ENCODE measurements around the gene PSMD8.

PSMD8 gene

GRCh38 chr19:38367041-38367440 lies 7.3 kb upstream of the PSMD8 start:
- no peak for TF ChIP-seq CTCF (IDR thresholded peaks at IDR 0.05; ENCODE audit: unreplicated experiment in 3 of 3)
- Mint-ChIP-seq H3K9me3 (no peaks in the 10 kb centered on the region), H3K4me1 (no peaks in the 10 kb centered on the region), H3K4me3 (no peak overlapping the region), H3K36me3 (ENCODE audit: low read depth) (no peaks in the 10 kb centered on the region), H3K27ac (no peak overlapping the region), H3K27me3 (ENCODE audit: low read depth) (peaks cover 24% of the 10 kb centered on the region)

GRCh38 chr19:38369584-38369983 lies 4.8 kb upstream of the PSMD8 start:
- Mint-ChIP-seq H3K9me3 (no peaks in the 10 kb centered on the region), H3K27ac (no peak overlapping the region), H3K4me3 (peak overlapping the region in 1 of 3 experiments; percentile 18), H3K36me3 (ENCODE audit: low read depth) (no peaks in the 10 kb centered on the region), H3K4me1 (peaks cover under 1% of the 10 kb centered on the region), H3K27me3 (ENCODE audit: low read depth) (peaks cover 5% of the 10 kb centered on the region)
- no peak for TF ChIP-seq CTCF (IDR thresholded peaks at IDR 0.05; ENCODE audit: unreplicated experiment in 3 of 3)

- H3K9me3 Mint-ChIP-seq, result no peaks in the 10 kb centered on the region
- H3K27me3 Mint-ChIP-seq (ENCODE audit: low read depth), result peaks cover 5% of the 10 kb centered on the region
- TF ChIP-seq CTCF (IDR thresholded peaks at IDR 0.05; ENCODE audit: unreplicated experiment in 3 of 3), result no peak
- H3K36me3 Mint-ChIP-seq (ENCODE audit: low read depth), result peaks cover 2% of the 10 kb centered on the region
- H3K27ac Mint-ChIP-seq, result no peak overlapping the region
- H3K4me1 Mint-ChIP-seq, result peaks cover 7% of the 10 kb centered on the region
- no peak overlapping the region for H3K4me3 Mint-ChIP-seq
Observed at GRCh38 chr19:38370299-38370698, 4.1 kb upstream of the PSMD8 start.

- H3K27me3 Mint-ChIP-seq (ENCODE audit: low read depth), result peaks cover 5% of the 10 kb centered on the region
- no peak overlapping the region for H3K27ac Mint-ChIP-seq
- TF ChIP-seq CTCF (IDR thresholded peaks at IDR 0.05; ENCODE audit: unreplicated experiment in 3 of 3), result no peak
- peaks cover 15% of the 10 kb centered on the region for H3K4me1 Mint-ChIP-seq
- peaks cover 7% of the 10 kb centered on the region for H3K36me3 Mint-ChIP-seq (ENCODE audit: low read depth)
- no peaks in the 10 kb centered on the region for H3K9me3 Mint-ChIP-seq
- no peak overlapping the region for H3K4me3 Mint-ChIP-seq
Observed at GRCh38 chr19:38371081-38371480, 3.3 kb upstream of the PSMD8 start.

- TF ChIP-seq CTCF (IDR thresholded peaks at IDR 0.05; ENCODE audit: unreplicated experiment in 3 of 3), result no peak
Observed at GRCh38 chr19:38373907-38374331, 452 bp upstream of the PSMD8 start.

GRCh38 chr19:38375098-38375493 lies 725 bp downstream of the PSMD8 start:
- Mint-ChIP-seq H3K4me1 (peaks cover 23% of the 10 kb centered on the region), H3K27ac (peak overlapping the region; percentile 84 to 96 (median 93)), H3K9me3 (no peaks in the 10 kb centered on the region), H3K4me3 (peak overlapping the region; percentile 96 to 98 (median 97)), H3K36me3 (ENCODE audit: low read depth) (peaks cover 18% of the 10 kb centered on the region), H3K27me3 (ENCODE audit: low read depth) (no peaks in the 10 kb centered on the region)
- TF ChIP-seq CTCF (IDR thresholded peaks at IDR 0.05; ENCODE audit: unreplicated experiment in 3 of 3), result no peak

More at GRCh38 chr19:38373907-38374331, 452 bp upstream of the PSMD8 start:
- H3K36me3 Mint-ChIP-seq (ENCODE audit: low read depth), result peaks cover 13% of the 10 kb centered on the region
- peaks cover 23% of the 10 kb centered on the region for H3K4me1 Mint-ChIP-seq
- peak overlapping the region; percentile 96 to 98 (median 97) for H3K4me3 Mint-ChIP-seq
- no peaks in the 10 kb centered on the region for H3K9me3 Mint-ChIP-seq
- H3K27ac Mint-ChIP-seq, result peak overlapping the region; percentile 84 to 96 (median 93)
- H3K27me3 Mint-ChIP-seq (ENCODE audit: low read depth), result no peaks in the 10 kb centered on the region
